ENCODE results near the gene KANSL3. TPM values are rescaled to one million over a fixed set of nuclear protein-coding genes. Genes with fewer than 3 reads are reported as not detected.

The KANSL3 gene
- polyA plus RNA-seq, 4 donors = 43.1 to 60.6 (median 56.2) TPM

DNA sequence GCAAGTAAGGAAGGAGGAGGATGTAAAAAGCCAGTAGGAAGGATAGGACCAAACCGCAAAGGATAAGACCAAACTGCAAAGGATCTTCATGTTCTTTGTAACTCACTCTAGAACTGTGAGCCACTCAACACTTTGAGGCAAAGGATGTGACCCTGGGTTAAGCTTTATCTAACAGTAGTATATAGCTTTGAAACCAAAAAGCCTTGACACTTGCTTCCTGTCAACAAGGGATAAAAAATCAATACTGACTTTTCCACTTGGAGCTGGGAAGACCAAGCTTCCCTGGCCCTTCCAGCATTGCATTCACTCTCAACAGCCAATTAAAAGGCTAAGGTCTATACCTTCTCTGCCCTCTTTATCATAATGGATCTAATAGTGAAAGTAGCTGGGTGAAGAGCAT is 22.0 kb downstream of the KANSL3 start:
- DNase-seq (ENCODE audit: low read depth in 4 of 4, low spot score in 3 of 4) = no peak

GRCh38 chr2:96608469-96609455 is 29.4 kb downstream of the KANSL3 start:
- no peak for DNase-seq (ENCODE audit: low read depth in 4 of 4, low spot score in 3 of 4)

DNA sequence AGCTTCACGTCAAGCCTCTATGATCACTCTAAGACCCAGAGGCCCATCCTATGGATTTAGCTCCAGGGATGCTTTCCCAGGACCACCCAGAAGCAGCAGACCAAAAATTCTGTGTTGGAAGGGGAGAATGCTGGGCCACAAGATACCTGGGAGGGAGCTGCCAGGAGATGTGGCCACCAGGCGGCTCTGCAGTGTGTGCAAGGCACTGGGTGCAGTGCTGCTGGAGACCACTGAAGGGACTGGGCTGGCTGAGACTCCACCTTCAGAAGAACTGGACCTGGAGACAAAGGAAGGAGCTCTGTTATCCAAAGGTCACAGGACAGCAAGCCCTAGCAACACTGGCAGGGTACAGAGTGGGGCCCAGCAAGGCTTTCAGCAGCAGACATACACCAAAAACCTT is 34.0 kb downstream of the KANSL3 start:
- no peak for DNase-seq (ENCODE audit: low read depth in 4 of 4, low spot score in 3 of 4)

DNA sequence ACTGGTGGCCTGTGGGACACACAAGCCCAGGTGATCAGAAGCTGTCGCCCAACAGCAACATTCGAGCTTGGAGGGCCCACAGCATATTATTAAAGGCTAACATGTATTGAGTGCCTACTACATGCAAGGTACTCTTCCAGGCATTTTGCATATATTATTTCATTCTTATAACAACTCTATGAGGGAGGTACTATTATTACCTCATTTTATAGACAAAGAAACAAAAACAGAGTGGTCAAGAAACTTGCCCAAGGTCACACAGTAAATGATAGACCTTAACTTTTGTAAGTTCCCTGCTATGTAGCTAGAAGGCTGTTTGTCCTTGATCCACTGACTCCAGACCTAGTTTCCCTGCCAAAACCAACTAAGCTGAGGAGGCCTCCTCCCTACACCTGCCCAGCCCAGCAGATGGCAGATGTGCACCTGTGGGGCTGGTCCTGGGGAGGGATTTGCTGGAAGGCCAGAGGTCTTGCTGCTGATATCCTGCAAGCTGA is 35.7 kb downstream of the KANSL3 start:
- DNase-seq (ENCODE audit: low read depth in 4 of 4, low spot score in 3 of 4) = no peak

- no peak for DNase-seq (ENCODE audit: low read depth in 4 of 4, low spot score in 3 of 4)
Measured at GRCh38 chr2:96601382-96602292, 36.5 kb downstream of the KANSL3 start.

GRCh38 chr2:96599941-96600340 is 38.2 kb downstream of the KANSL3 start:
- DNase-seq (ENCODE audit: low read depth in 4 of 4, low spot score in 3 of 4) = no peak

GRCh38 chr2:96596596-96596995 is 41.5 kb downstream of the KANSL3 start:
- DNase-seq (ENCODE audit: low read depth in 4 of 4, low spot score in 3 of 4) = no peak

- DNase-seq (ENCODE audit: low read depth in 4 of 4, low spot score in 3 of 4) = no peak
Measured at GRCh38 chr2:96594691-96595152, 43.4 kb downstream of the KANSL3 start.

GRCh38 chr2:96594282-96594681 is 43.8 kb downstream of the KANSL3 start:
- no peak for DNase-seq (ENCODE audit: low read depth in 4 of 4, low spot score in 3 of 4)

DNA sequence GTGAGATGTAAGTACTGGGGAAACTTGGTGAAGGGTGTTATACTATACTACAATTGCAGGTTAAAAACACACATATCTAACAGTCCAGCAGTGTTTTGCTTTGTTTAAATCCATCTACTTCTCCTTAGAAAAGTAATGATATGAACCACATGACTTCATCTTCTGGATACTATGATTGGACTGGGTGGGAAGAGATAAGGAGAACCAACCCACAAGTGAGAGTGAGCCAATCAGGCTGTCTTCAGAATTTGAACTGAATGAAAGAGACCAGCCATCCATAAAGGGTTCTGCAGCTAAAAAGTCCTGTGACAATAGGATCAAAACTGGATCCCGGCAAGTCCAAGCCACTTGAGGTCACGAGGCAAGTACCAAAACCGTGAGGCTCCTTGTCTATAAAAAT is 46.6 kb downstream of the KANSL3 start:
- DNase-seq (ENCODE audit: low read depth in 4 of 4, low spot score in 3 of 4) = no peak

DNA sequence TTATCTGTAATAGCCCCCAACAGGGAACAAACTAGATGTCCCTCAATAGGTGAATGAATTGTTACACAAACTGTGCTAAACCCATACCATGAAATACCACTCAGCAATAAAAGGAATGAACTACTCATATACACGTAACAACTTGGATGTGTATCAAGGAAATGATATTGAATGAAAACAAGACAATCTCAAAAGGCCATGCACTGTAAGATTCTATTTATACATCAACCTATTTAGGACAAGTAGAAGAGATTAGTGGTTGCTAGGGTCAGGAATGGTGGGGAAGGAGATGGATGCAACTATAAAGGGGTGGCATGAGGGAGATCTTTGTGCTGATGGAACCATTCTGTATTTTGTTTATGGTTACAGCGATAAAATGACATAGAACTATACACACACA is 47.1 kb downstream of the KANSL3 start:
- DNase-seq (ENCODE audit: low read depth in 4 of 4, low spot score in 3 of 4) = no peak

DNA sequence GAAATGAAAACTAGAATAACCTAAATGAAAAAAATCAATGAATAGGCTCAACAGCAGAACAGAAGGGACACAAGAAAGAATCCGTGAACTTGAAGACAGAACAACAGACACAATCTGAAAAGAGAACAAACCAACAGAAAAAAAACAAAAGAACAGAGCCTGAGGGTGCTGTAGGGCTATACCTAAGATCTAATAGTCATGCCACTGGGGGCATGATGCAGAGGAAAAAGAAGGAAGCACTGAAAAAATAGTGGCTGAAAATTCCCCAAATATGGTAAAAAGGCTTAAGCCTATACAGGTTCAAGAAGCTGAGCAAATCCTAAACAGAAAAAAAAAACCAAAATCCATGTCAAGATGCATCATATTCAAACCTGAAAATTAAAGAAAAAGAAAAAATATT is 50.3 kb downstream of the KANSL3 start:
- DNase-seq (ENCODE audit: low read depth in 4 of 4, low spot score in 3 of 4) = no peak

DNA sequence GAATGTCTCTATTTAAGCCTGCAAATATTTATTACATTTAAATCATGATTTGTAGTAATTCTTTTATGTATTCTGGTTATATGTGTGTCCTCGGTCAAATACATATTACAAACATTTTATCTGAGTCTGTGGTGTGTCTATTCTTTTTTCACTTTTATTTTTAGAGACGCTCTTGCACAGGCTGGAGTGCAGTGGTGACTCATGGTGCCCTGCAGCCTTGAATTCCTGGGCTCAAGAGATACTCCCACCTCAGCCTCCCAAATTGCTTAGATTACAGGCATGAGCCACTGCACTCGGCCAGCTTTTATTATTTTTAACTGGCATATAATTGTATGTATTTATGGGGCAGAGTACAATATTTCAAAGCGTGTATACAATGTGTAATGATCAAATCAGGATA is 54.1 kb downstream of the KANSL3 start:
- DNase-seq (ENCODE audit: low read depth in 4 of 4, low spot score in 3 of 4) = no peak

GRCh38 chr2:96580771-96581170 is 57.3 kb downstream of the KANSL3 start:
- DNase-seq (ENCODE audit: low read depth in 4 of 4, low spot score in 3 of 4) = no peak

- DNase-seq (ENCODE audit: low read depth in 4 of 4, low spot score in 3 of 4) = no peak
Measured at GRCh38 chr2:96579422-96579821, 58.7 kb downstream of the KANSL3 start.

- no peak for DNase-seq (ENCODE audit: low read depth in 4 of 4, low spot score in 3 of 4)
Measured at GRCh38 chr2:96578731-96579130, 59.4 kb downstream of the KANSL3 start.

DNA sequence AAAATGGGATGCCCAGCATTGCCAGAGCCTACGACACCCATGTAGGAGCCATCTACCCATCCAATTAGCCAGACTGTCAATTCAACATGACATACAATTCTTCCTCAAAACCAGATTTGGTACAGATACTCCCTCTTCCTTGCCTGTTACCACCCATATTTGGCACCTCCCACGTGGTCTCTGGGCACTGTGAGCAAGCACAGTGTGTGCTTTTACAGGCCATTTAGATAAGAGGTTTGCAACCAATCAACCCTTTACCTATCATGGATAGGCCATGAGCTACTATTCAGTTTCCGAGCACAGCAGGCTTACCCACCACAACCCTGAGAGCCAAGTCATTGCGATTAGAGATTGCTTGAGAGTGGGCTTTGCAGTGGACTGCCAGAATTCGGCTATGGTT is 60.6 kb downstream of the KANSL3 start:
- no peak for DNase-seq (ENCODE audit: low read depth in 4 of 4, low spot score in 3 of 4)

DNA sequence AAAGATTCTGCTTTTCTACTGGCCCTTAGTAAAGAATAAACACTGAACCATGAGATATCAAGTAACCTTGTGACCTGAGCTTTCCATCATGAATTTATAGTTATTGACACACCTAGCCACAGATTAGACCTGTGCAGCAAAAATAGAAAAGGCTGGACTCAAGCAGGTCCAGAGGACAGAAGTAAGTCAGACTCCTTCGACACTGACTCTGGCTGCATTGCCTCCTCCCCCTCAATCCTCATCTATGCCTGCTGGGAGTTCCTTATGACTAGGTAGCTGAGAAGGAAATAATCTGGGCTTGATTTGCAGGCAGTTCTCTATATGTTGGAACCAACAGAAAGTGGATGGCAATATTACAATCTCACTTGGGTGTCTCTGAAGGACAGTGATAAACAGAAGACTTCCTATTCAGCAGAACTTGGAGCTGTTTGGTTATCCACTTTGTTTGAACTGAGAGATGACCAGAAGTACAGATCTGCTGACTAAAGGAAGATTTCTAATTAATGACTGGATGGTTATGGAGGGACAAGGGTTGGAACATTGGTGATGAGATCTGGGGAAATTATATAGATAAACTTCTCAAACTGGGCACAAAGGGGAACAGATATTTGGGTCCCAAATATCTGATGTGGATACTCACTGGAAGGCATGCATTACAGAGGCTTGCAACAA is 62.2 kb downstream of the KANSL3 start:
- DNase-seq (ENCODE audit: low read depth in 4 of 4, low spot score in 3 of 4) = no peak

DNA sequence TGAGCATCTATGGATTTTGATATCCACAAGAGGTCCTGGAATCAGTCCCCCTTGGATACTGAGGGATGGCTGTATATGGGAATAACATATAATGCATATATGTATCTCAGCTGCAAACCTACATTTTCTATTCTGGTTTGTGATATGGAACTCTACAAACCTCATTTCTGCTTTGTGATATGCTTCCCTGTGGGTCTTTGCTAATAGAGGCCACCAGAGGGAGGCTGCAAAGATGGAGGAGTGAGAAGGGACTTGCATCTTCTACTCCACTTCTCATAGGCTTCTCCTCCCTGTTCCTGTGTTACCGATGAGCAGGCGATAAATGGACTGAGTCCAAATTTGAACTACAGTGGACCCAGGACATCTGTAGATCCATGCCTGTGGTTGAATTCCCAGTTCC is 63.7 kb downstream of the KANSL3 start:
- no peak for DNase-seq (ENCODE audit: low read depth in 4 of 4, low spot score in 3 of 4)

DNA sequence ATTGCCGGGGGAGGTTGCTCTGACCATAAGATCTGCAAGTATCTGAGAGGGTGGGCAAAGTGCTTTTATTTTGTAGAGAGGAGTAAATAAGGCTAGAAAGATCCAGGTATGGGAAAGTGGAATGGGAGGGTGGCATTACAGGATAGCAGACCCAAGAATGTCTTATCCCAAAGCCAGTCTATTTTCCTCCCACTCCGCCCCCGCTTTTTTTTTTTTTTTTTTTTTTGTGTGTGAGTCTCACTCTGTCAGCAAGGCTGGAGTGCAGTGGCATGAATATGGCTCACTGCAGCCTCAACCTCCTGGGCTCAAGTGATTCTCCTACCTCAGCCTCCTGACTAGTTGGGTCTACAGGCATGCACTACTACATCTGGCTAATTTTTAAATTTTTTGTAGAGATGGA is 70.0 kb downstream of the KANSL3 start:
- no peak for DNase-seq (ENCODE audit: low read depth in 4 of 4, low spot score in 3 of 4)

DNA sequence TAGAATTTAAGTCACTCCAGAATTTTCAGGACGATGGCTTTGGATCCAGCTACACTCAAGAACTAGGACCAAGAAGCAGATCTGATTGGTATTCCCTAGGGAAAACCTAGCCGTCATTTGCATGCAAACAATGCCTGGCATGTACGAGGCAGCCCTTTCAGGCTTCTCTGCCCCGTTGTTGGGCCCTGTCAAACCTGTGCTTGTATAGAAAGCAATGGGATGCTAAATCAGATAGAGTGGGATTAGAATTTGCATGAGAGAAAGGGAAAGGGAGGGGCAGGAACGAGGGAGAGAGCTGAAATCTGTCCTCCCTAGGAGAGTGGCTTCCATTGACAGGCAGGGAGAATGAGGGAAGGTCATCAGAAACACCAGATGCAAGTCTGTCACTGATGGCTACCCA is 73.0 kb downstream of the KANSL3 start:
- DNase-seq (ENCODE audit: low read depth in 4 of 4, low spot score in 3 of 4) = no peak

All from left renal pelvis (tissue), 4 donors.